GM18867 (cell line): Measurements from ENCODE around the gene GRIN1.
"Not testable (repeated sequence)": the region's sequence is repeated elsewhere in the genome, so short reads cannot be mapped to it uniquely, and the experiment has no call there.

Experiments used
- ATAC-seq: cut with Tn5 transposase; IDR thresholded peaks from one replicate; pipeline ENCODE4 v1.9.1; 2021; ENCODE audit warnings: mild to moderate bottlenecking, moderate library complexity; ENCODE audit not compliant: unreplicated experiment

The GRIN1 gene

DNA sequence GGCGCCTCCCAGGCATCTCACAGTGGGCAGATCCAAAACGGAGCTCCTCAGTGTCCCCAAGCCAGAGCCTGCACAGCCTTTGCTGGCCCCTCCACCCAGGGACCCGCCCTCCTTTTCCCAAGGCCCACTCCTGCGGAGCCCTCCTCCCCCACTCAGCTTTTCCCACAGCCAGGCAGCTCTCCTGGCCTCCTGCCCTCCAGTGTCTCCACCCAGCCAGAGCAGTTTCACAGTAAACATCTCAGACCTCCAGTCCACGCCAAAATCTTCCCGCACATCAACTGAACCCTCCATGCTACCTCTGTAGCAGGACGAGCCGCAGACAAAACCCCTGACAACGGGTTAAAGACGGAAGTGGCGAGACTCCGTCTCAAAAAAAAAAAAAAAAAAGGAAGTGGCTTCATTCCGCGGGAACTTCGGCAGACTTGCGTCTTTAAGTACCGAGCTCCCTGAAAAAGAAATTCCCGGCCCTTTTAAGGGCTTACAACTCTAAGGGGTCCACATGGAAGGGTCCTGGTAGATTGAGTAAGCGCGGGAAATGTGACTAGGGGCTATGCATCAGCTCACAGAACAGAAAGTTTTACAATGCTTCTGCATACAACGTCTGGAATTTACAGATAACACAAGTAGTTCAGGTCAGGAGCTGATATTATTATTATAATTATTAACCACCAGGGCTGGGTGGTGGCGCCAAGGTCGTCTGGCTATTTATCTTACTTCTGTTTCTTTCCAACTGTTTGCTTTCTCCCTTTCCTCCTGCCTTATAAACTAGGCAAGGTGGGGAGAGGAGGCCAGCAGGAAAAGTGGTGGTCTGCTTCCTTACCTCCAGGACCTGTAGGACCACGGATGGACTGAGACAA, 11.4 kb upstream of the GRIN1 start:
- ATAC-seq: no peak

DNA sequence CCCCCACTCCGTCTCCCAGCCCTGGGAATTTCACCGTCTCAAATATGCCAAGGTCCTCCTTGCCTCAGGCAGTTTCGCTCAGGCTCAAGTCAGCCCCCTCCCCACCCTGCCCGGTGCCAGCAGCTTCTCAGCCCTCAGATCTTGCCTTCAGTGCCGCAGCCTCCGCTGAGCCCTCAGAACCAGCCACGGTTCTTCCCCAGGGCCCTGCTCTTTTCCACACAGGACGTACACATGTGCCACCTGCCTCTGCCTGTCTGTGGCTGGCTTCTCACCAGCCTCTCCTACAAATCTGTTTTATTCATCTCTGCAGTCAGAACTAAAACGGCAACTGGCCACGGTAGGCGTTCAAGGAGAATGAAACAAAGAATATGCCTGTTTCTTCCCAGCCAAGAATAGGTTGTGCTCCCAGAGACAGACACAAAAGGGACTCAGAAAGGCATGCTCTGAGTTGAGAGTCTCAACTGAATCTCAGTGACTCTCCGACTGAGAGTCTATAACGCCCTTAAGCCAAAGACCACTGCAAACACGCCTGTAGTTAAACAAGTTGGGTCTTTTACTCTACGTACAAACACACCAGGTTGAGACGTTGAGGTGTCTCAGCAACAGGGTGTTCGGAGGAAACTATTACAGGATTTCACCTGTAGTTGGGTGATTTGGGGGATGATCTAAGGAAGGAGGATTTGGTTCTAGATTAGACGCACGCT, 10.6 kb upstream of the GRIN1 start:
- peak; percentile 1 for ATAC-seq

DNA sequence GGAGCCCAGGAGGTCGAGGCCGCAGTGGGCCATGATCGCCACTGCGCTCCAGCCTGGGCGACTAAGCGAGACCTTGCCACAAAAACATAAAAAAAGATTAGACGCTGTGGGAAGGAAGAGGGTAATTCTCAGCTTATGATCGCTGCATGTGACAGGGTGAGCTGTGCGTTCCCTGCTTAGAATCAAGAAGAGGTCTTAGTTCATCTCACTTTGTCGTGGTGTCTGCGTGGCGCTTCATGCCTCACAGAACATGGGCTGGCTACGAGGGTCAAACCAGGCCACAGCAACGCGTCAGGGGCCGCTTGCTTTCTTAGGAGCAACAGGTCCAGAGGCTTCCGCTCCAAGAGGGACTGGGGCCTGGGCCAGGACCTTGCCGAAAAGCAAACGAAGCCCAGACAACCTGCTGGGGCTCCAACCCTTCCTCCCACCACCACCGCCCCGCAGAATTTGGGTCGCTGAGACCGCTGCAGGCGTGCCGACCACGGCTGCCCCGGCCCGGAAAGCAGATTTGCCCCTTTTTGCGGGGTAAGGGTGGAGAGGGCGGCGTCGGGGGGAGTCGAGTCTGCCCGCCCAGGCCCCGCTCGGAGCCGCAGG, 10.0 kb upstream of the GRIN1 start:
- peak; percentile 21 for ATAC-seq

DNA sequence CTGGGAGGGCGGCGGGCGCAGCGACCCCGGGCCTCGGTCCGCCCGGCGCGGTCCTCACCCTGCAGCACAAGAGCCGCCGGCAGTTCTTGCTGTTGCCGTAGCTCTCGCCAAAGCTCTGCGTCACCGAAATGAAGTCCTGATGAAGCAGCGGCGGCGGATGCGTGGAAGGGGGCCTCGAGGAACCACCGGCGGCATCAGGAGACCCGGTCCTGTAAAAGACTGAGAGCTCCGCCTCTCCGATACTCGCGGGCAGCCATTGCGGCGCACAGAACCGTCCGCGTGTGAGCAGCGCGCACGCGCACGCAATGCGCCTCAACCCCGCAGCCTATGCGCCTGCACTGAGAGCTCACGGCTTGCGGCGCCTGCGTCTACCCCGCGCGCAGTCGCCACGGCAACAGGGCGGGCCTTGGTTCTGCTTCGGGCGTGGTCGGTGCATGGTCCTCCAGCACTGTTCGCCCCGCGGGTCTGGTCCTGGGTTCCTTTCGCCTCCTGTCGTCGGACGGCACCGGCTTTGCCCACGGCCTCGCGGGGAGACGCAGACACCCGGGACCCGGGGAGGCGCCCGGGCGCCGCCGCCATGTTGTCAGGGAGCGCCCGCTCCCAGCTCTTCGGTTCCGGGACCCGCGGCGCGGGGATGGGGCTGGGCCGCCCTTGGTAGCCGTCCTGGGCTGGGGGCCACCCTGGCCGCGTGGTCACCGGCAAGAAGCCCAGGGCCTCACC, 9.3 kb upstream of the GRIN1 start:
- ATAC-seq: peak; percentile 80

DNA sequence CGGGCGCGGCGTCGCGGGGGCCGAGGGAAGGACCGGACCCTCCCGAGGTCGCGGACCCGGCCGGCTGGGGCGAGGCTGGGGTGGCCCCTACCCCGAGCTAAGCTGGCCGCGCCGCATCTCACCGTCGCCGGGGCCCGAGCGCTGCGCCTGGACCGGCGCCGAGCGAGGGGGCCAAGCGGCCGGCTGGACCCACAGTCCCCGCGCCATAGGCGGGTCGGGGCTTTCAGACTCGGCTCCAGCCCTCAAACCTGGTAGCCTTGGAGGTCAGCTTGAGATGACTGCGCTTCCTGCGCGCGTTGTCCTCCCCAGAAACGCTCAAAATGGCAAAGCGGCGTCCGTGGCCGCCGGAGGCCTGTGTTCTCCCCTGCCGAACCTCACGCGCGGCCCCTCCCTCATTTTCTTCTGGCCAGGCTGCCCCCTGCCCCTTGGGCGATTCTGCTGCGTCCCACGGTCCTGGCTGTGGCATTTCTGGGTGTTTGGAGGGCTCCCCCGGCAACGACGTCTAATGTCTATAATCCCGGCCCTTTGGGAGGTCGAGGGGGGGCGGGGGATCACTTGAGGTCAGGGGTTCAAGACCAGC, 8.7 kb upstream of the GRIN1 start:
- peak; percentile 17 for ATAC-seq

DNA sequence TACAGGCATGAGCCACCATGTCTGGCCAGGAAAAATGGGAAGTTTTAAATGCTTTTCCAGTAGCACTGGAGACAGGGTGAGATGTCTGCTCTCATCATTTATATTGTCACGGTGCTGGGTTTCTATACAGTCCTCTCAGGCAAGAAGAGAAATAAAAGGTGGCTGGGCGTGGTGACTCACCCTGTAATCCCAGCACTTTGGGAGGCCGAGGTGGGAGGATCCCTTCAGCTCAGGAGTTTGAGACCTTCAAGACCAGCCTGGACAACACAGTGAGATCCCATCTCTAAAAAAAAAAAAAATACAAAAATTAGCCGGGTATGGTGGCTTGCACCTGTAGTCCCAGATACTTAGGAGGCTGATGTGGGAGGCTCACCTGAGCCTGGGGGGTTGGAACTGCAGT, 4.8 kb upstream of the GRIN1 start:
- no peak for ATAC-seq

DNA sequence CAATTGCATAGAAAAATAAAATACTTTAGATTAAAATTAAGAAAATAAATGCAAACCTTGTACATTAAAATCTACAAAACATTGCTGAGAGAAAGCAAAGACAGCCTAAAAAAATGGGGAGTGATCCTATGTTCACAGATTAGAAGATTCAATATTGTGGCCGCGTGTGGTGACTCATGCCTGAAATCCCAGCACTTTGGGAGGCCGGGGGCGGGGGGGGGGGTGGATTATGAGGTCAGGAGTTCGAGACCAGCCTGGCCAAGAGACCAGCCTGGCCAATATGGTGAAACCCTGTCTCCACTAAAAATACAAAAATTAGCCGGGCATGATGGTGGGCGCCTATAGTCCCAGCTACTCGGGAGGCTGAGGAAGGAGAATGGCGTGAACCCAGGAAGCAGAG, 3.8 kb upstream of the GRIN1 start:
- not testable (repeated sequence) for ATAC-seq

DNA sequence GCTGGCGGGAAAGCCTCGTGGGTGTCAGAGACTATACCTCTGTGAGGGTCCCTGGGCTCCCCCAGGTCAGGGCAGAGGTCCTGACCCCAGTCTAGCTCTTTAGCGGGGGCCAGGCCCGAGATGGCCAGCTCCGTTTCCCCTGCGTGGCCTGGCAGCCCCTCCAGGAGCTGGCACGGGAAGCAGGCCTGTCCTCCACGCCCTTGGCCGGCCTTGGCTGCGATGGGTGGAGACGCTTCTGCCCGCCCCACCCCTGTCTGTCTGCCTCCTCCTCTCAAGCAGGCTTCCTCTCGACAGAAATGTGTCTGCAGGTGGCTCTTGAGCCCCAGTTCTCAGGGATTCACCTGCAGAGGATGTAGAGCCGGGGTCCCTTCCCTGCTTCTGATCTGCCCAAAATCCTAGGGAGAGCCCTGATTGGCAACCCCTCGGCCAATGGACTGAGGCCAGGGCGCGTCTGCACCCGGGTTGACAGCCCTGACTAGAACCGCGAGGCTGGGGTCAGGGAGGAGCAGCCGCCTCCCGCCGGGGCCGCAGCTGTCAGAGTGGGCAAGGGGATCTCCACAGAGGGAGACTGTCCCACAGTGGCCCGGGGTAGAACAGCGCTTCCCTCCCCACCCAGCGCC, 2.6 kb upstream of the GRIN1 start:
- ATAC-seq: no peak

DNA sequence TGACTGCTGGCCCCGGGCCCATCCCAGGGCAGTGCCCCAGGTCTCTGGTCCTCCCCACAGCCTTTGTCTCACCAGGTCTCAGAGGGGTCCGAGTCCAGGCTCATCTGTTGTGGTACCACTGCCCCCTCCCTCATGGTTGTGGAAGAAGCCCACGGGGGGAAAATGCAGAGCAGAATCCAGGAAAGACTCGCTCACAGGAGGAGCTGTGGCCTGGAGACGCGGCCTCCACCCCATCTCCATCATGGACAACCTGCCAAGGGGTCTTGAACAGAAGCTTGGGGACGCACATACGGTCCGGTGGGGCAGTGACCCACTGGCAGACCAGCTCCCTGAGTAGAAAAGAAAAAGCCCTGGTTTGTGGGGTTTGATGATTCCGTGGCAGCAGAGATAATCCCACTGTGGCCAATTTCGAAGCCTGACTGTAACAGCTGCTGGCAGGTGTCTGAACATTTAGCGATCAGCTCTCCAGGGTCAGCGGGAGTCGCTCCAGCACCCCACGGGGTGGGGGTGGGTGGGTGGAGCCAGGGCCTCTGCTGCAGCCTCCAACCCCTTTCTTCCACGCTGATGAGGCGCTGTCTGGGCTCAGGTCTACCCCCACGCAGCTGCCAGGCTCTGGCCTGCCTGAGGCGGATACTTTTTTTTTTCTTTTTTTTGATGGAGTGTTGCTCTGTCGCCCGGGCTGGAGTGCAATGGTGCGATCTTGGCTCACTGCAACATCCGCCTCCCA, 1.9 kb upstream of the GRIN1 start:
- ATAC-seq: no peak

DNA sequence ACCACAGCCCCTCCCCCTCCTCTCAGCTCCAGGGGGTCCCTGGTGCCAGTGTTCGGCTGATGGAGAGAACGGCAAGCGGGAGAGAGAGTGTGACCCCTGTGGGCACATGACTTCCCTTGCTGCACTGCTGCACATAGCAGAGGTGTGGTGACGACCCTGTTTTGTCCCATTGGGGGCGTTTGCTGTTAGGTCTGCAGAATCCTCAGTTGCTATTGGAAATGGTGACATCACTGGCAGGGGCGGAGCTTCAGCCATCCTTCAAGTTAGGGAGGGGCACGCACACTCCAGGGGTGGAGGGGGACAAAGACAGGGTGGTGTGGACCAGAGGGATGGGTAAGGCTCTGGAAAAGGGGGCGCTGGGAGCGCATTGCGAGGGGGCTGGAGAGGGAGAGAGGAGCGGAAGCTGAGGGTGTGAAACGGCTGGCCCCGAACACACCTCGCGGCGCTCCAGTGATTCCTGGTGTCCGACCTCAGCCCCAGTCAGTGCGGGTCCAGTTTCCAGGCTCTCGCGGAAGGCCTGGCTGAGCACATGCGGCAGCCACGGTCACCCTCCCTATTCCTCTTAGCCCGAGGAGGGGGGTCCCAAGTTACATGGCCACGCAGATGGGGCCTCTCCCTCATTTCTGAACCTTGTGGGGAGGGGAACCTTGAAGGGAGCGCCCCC, 764 bp upstream of the GRIN1 start:
- ATAC-seq: no peak

DNA sequence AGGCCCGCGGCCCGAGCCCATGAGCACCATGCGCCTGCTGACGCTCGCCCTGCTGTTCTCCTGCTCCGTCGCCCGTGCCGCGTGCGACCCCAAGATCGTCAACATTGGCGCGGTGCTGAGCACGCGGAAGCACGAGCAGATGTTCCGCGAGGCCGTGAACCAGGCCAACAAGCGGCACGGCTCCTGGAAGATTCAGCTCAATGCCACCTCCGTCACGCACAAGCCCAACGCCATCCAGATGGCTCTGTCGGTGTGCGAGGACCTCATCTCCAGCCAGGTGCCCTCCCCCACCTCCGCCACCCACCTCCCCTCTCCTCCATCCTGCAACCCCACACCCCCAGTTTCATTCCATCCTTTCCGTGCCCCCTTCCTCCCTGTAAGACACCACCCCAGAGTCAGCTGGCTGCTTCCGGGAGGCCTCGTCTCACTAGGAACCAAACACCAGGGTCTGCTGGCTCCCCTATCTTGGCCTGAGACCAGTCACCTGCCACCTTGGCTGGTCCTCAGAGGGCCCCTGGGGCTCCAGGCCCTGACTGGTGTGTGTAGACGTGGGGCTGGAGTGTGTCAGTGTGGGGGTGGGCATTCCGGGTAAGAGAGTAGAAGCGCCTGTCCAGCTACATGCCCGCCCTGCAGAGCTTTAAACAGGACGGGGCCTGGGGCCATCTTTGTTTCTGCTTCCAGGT, 655 bp downstream of the GRIN1 start:
- no peak for ATAC-seq

DNA sequence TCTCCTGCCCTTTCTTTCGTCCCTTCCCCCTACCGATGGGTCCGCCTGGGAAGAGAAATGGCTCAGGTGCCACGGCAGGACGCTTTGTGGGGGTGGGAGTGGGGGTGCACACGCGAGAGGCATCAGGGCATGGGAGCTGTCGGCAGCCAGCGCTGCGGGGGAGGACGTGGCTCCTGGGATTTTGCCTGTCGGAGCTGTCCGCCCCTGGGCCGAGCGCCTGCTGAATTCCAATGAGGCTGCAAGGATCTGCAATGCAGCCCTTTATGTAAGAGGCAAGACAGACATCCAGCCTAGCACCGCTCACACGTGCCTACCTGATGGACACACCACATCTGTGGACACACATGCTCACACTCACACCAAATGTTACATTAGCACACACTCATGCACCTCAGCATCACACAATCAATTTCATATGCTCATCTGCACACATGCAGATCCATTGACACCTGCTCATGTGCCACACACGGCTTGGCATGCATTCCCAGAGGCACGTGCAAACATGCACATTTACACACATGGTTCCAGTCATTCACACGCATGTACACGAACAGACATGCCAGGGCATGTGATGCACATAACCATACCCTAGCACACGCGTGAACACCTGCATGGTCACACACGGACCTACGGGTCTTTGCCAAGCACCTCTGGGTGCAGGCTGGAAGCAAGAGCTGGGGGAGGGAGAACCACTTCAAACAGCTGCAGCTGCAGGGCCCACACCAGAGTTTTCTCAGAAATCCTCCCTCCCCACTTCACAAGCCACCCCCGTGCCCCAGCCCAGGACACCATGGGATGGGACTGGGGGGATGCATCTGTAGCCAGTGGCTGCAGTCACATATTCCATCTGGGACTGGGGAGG, 1.4 kb downstream of the GRIN1 start:
- ATAC-seq: no peak

DNA sequence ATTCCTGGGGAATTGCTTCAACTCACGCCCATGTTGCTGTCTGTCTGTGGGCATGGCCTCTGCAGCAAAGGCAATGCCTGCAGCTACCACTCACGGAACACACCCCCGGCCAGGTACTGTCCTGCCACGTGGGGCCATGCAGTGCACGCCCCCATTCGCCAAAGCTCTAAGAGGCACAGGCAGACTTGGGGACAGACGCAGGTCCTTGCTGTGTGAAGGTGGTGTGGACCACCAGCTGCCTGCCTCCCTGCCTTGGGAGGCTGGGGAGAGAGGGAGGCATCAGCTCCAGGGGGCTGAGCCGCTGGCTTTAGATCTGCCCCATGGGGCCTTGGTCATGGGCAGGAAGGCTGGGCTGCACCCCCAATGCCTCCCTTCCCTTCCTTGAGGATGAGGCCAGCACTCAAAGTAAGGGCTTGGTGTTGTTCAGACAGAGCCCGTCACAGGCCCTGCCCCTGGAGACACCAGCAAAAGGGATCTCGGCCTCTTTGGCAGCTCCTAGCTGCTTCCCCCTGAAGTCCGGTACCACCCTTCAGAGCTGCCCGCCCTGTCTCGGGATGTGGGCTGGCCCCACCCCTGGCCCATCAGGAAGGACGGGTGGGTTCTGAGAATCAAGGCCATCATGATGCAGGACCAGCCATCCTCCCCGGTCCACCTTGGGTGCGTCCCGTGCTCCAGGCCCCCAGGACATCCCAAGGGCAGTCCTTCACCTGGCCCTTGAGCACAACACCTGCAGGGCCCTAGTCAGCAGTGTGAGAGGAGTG, 2.3 kb downstream of the GRIN1 start:
- no peak for ATAC-seq

DNA sequence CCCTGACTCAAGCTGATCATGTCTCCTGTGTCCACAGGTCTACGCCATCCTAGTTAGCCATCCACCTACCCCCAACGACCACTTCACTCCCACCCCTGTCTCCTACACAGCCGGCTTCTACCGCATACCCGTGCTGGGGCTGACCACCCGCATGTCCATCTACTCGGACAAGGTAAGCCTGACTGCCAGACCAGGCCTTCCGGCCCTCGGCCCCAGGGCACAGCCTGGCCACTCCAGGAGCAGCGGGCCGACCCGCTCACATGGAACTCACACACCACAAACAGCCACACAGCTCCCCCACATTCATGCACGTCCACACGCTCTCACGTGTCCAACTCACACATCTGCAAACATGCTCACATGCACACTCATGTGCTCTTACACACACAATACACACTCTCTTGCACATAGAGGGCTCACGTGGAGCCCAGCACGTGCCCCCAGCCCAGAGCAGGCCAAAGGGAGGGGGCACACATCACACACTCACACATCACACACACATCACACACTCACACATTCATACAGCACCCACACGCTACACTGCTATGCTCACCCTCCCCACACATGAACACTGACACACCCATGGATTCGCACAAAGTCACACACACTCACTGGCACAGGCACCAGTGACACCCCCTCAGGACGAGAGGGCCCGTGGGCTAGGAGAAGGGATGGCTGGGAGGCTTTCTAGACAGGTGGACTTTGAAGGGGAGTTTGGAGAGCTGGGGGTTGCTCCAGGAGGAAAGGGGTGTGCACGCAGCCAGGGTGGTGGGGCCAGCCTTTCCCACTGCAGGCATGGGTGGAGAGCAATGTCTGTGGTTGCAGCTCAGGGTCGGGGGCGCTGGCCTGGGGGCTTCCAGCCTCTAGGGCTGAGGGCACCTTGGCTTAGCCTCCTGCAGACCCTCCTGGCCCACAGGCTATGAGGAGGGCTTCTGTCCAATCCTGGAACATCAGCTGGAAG, 3.3 kb downstream of the GRIN1 start:
- no peak for ATAC-seq

DNA sequence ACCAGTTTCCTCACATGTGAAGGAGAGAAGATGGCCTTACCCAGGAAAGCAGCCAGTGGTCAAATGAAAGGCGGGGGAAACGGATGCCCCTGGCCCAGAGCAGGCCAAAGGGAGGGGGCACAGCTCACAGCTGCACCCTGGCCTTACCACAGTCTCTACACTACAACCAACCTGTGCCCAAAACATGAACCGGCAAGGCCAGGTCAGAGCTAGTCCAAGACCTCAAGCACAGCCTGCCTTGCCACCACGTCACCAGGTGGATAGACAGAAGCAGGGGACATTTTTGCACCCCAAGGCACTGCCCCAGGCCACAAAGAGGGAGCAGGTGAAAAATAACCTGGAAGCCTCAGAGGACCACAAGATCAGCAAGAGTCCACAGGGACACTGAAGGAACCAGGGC, 4.5 kb downstream of the GRIN1 start:
- ATAC-seq: no peak
